Measurements from ENCODE around the gene PLA2G4B. TPM values are rescaled to one million over a fixed set of nuclear protein-coding genes. Genes with fewer than 3 reads are reported as not detected.

PLA2G4B gene
- total and polyA plus RNA-seq, 2 experiments from 2014 or later, result 1.4 to 1.6 TPM

GRCh38 chr15:41894251-41894790 is 55.7 kb downstream of the PLA2G4B start:
- Histone ChIP-seq H3K4me3 (peak overlapping the region; percentile 45), H3K36me3 (ENCODE audit: low read depth) (no peaks in the 10 kb centered on the region), H3K4me1 (ENCODE audit: insufficient read depth) (peaks cover 13% of the 10 kb centered on the region), H3K79me2 (ENCODE audit: insufficient read depth) (no peaks in the 10 kb centered on the region), H3K4me2 (ENCODE audit: unreplicated experiment) (peak overlapping the region; percentile 72), H3K27me3 (replicated peaks; ENCODE audit: insufficient read depth) (no peaks in the 10 kb centered on the region), H4K20me1 (ENCODE audit: insufficient read depth) (no peaks in the 10 kb centered on the region), H3K27ac (peak overlapping the region; percentile 54; the same call in 1 of the 2 replicates), H3K9me2 (ENCODE audit: insufficient read depth) (no peaks in the 10 kb centered on the region), H3K9ac (peak overlapping the region; percentile 57), H3K9me3 (ENCODE audit: low read depth) (no peaks in the 10 kb centered on the region), H2AFZ (peak overlapping the region; percentile 70), H3F3A (ENCODE audit: insufficient read depth) (peaks cover 3% of the 10 kb centered on the region)
- no peak for DNase-seq
- in situ Hi-C loops (cut with MboI), result no loop called here
- TF ChIP-seq EZH2 (IDR thresholded peaks at IDR 0.05; ENCODE audit: insufficient read depth, poor library complexity, severe bottlenecking) (no peak), EZH2phosphoT487 (IDR thresholded peaks at IDR 0.05; ENCODE audit: insufficient read depth, low read depth) (no peak)
- 49 to 55% methylated on average over 12 to 16 of the region's 17 CpGs for WGBS, 2 experiments (ENCODE audit: low coverage in 1 of 2, low lambda C conversion rate in 2 of 2, missing lambda C conversion rate in 2 of 2)

- peak overlapping the region; percentile 72 for H3K4me2 ChIP-seq (ENCODE audit: unreplicated experiment)
- DNase-seq, result peak; percentile 94
- no peak for TF ChIP-seq EZH2phosphoT487 (IDR thresholded peaks at IDR 0.05; ENCODE audit: insufficient read depth, low read depth)
- no peak for TF ChIP-seq EZH2 (IDR thresholded peaks at IDR 0.05; ENCODE audit: insufficient read depth, poor library complexity, severe bottlenecking)
- 7% methylated on average over 19 to 23 of the region's 24 CpGs for WGBS, 2 experiments (ENCODE audit: low coverage in 1 of 2, low lambda C conversion rate in 2 of 2, missing lambda C conversion rate in 2 of 2)
- peaks cover 13% of the 10 kb centered on the region for H3K4me1 ChIP-seq (ENCODE audit: insufficient read depth)
- no peaks in the 10 kb centered on the region for H3K9me3 ChIP-seq (ENCODE audit: low read depth)
- H3K79me2 ChIP-seq (ENCODE audit: insufficient read depth), result no peaks in the 10 kb centered on the region
- H3K9me2 ChIP-seq (ENCODE audit: insufficient read depth), result no peaks in the 10 kb centered on the region
- H3K9ac ChIP-seq, result peak overlapping the region; percentile 57
- no peaks in the 10 kb centered on the region for H3K36me3 ChIP-seq (ENCODE audit: low read depth)
- peak overlapping the region; percentile 70 for H2AFZ ChIP-seq
- H3K27me3 ChIP-seq (replicated peaks; ENCODE audit: insufficient read depth), result no peaks in the 10 kb centered on the region
- H3F3A ChIP-seq (ENCODE audit: insufficient read depth), result peaks cover 3% of the 10 kb centered on the region
- H4K20me1 ChIP-seq (ENCODE audit: insufficient read depth), result no peaks in the 10 kb centered on the region
- H3K27ac ChIP-seq, result peak overlapping the region; percentile 54
- peak overlapping the region; percentile 45 for H3K4me3 ChIP-seq
- in situ Hi-C loops (cut with MboI), result no loop called here
Observed at GRCh38 chr15:41894791-41895463, 56.3 kb downstream of the PLA2G4B start.

- Histone ChIP-seq H3K79me2 (ENCODE audit: insufficient read depth) (no peaks in the 10 kb centered on the region), H3K27me3 (replicated peaks; ENCODE audit: insufficient read depth) (no peaks in the 10 kb centered on the region), H3K9ac (no peak overlapping the region), H3K27ac (no peak overlapping the region), H3K36me3 (ENCODE audit: low read depth) (no peaks in the 10 kb centered on the region), H3K9me2 (ENCODE audit: insufficient read depth) (no peaks in the 10 kb centered on the region), H3K4me3 (no peak overlapping the region), H3K9me3 (ENCODE audit: low read depth) (no peaks in the 10 kb centered on the region), H3F3A (ENCODE audit: insufficient read depth) (peaks cover 3% of the 10 kb centered on the region), H2AFZ (no peak overlapping the region), H3K4me1 (ENCODE audit: insufficient read depth) (peaks cover 13% of the 10 kb centered on the region), H3K4me2 (ENCODE audit: unreplicated experiment) (no peak overlapping the region), H4K20me1 (ENCODE audit: insufficient read depth) (no peaks in the 10 kb centered on the region)
- DNase-seq, result no peak
- WGBS, 2 experiments (ENCODE audit: low coverage in 1 of 2, low lambda C conversion rate in 2 of 2, missing lambda C conversion rate in 2 of 2), result 95% methylated on average over 11 of the region's 11 CpGs
- TF ChIP-seq EZH2 (IDR thresholded peaks at IDR 0.05; ENCODE audit: insufficient read depth, poor library complexity, severe bottlenecking) (no peak), EZH2phosphoT487 (IDR thresholded peaks at IDR 0.05; ENCODE audit: insufficient read depth, low read depth) (no peak)
- in situ Hi-C loops (cut with MboI), result no loop called here
Observed at GRCh38 chr15:41895491-41895890, 56.8 kb downstream of the PLA2G4B start.

GRCh38 chr15:41895957-41896356 is 57.3 kb downstream of the PLA2G4B start:
- Histone ChIP-seq H3K9me2 (ENCODE audit: insufficient read depth) (no peaks in the 10 kb centered on the region), H3F3A (ENCODE audit: insufficient read depth) (peaks cover 3% of the 10 kb centered on the region), H3K4me1 (ENCODE audit: insufficient read depth) (peaks cover 13% of the 10 kb centered on the region), H3K27me3 (replicated peaks; ENCODE audit: insufficient read depth) (no peaks in the 10 kb centered on the region), H3K9me3 (ENCODE audit: low read depth) (no peaks in the 10 kb centered on the region), H3K4me3 (no peak overlapping the region), H3K79me2 (ENCODE audit: insufficient read depth) (no peaks in the 10 kb centered on the region), H2AFZ (no peak overlapping the region), H3K36me3 (ENCODE audit: low read depth) (no peaks in the 10 kb centered on the region), H3K9ac (no peak overlapping the region), H3K4me2 (ENCODE audit: unreplicated experiment) (no peak overlapping the region), H4K20me1 (ENCODE audit: insufficient read depth) (no peaks in the 10 kb centered on the region), H3K27ac (no peak overlapping the region)
- TF ChIP-seq EZH2phosphoT487 (IDR thresholded peaks at IDR 0.05; ENCODE audit: insufficient read depth, low read depth) (no peak), EZH2 (IDR thresholded peaks at IDR 0.05; ENCODE audit: insufficient read depth, poor library complexity, severe bottlenecking) (no peak)
- DNase-seq, result no peak
- in situ Hi-C loops (cut with MboI), result no loop called here
- WGBS, 2 experiments (ENCODE audit: low coverage in 1 of 2, low lambda C conversion rate in 2 of 2, missing lambda C conversion rate in 2 of 2), result 89 to 94% methylated on average over 1 of the region's 1 CpG
